ENCODE data around the gene RASAL2.

- TF ChIP-seq CTCF (IDR thresholded peaks at IDR 0.05 in 8 of 11, conservative IDR thresholded peaks at IDR 0.05 in 3 of 11) (no peak), POLR2A (IDR thresholded peaks at IDR 0.05) (no peak), POLR2AphosphoS5 (IDR thresholded peaks at IDR 0.05) (no peak)
Measured at GRCh38 chr1:178518894-178519293, 425.0 kb downstream of the RASAL2 start.

All from spleen (tissue), 7 donors.